Esophagus muscularis mucosa (tissue), 4 donors: ENCODE results near the gene POLE. TPM values are rescaled to one million over a fixed set of nuclear protein-coding genes. Genes with fewer than 3 reads are reported as not detected.

Experiments
- DNase-seq: peaks from one replicate; pipeline ENCODE4 v3.0.0-alpha.2; 2017; ENCODE audit errors: extremely low spot score
- H3K27ac ChIP-seq, 4 donors: fragments of 200-600 bp; sonication (generic); replicated peaks in 1 of 4; 1 replicate in 3 of 4; 2 replicates in 1 of 4; pipeline ENCODE4 v1.5.1; 2016 to 2019; ENCODE audit warnings: mild to moderate bottlenecking in 1 of 4
- H3K27me3 ChIP-seq, 4 donors: fragments of 200-600 bp; sonication (generic); one replicate each; pipeline versions ENCODE4 v1.5.1 to v1.6.0; 2016 to 2019
- H3K36me3 ChIP-seq, 4 donors: fragments of 200-600 bp; sonication (generic); one replicate each; pipeline ENCODE4 v1.5.1; 2016 to 2019
- H3K4me1 ChIP-seq, 4 donors: fragments of 200-600 bp; sonication (generic); one replicate each; pipeline ENCODE4 v1.5.1; 2016 to 2019
- H3K4me3 ChIP-seq, 4 donors: fragments of 200-600 bp; sonication (generic); 1 replicate in 2 of 4; 2 replicates in 2 of 4; pipeline ENCODE4 v1.5.1; 2016 to 2019; ENCODE audit warnings: mild to moderate bottlenecking in 4 of 4, moderate library complexity in 1 of 4
- H3K9me3 ChIP-seq, 4 donors: fragments of 200-600 bp; sonication (generic); 1 replicate in 3 of 4; 2 replicates in 1 of 4; pipeline ENCODE4 v1.5.1; 2016 to 2019
- CTCF ChIP-seq, 3 experiments: fragments of 200-600 bp in 2 of 3; fragments of 450-650 bp in 1 of 3; sonication (generic) in 2 of 3; IDR thresholded peaks; one replicate each; pipeline ENCODE4 v1.5.1; 2017 to 2019; ENCODE audit warnings: antibody characterized with exemption in 3 of 3, mild to moderate bottlenecking in 2 of 3, moderate library complexity in 1 of 3
- EP300 ChIP-seq: sonication (generic); formaldehyde crosslinking; IDR thresholded peaks from one replicate; pipeline ENCODE4 v1.6.1; 2017; ENCODE audit warnings: antibody characterized with exemption
- POLR2A ChIP-seq: fragments of 450-650 bp; IDR thresholded peaks from one replicate; pipeline ENCODE4 v1.6.1; 2017; ENCODE audit warnings: antibody characterized with exemption, moderate library complexity, mild to moderate bottlenecking, low read depth
- POLR2AphosphoS5 ChIP-seq, 2 donors: sonication (generic); formaldehyde crosslinking; IDR thresholded peaks; one replicate each; pipeline ENCODE4 v1.6.1; 2017; ENCODE audit warnings: antibody characterized with exemption in 2 of 2
- WGBS: methylation state at CpG from one replicate; pipeline ENCODE4 v1.1.5; 2018; 5-methylcytosine and 5-hydroxymethylcytosine counted together
- intact Hi-C: fragments of 100-400 bp; cut with DNase I; formaldehyde crosslinking; loops from one replicate; pipeline ENCODE4 v1.15.1; 2023
- total RNA-seq, 4 donors: library from RNA; depleted of rRNA; stranded (reverse); fragments of >200 nt; gene quantifications; one replicate each; pipeline versions ENCODE4 v1.1.0 to v1.2.1, GENCODE V29; 2016

Gene POLE
- total RNA-seq, 4 donors from 2014 or later = 17.2 to 32.4 (median 24.8) TPM

DNA sequence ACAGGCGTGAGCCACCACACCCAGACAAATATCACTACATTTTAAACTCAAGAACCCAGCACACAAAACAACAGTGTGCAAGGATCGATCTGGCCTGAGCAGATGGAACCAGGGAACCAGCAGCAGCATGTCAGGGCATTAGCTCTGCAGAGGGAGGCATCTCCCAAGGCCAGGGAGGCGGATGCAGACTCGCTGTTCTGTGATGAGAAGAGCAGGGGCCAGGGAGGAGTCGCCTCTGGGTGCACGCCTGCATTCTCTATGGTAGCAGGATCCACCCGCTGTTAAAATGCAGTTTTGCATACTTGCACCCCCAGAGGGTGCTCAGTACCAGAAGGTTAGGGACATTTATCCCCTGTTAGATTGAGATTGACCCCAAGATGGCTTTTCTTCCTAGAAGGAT lies 41.4 kb upstream of the POLE start:
- no peak for TF ChIP-seq CTCF (IDR thresholded peaks at IDR 0.05)
- TF ChIP-seq POLR2AphosphoS5 (IDR thresholded peaks at IDR 0.05) = no peak
- no peak for TF ChIP-seq POLR2A
- TF ChIP-seq EP300 = no peak
- Histone ChIP-seq H3K27ac (no peak overlapping the region), H3K9me3 (no peaks in the 10 kb centered on the region), H3K36me3 (peaks cover 86 to 99% (median 95%) of the 10 kb centered on the region in 4 donors), H3K27me3 (no peaks in the 10 kb centered on the region), H3K4me3 (no peak overlapping the region), H3K4me1 (no peaks in the 10 kb centered on the region)
- WGBS = 99% methylated on average over 7 of the region's 7 CpGs
- intact Hi-C loops = no loop called here
- DNase-seq = no peak

- Histone ChIP-seq H3K36me3 (peaks cover 83 to 99% (median 95%) of the 10 kb centered on the region in 4 donors), H3K9me3 (no peaks in the 10 kb centered on the region), H3K4me1 (no peaks in the 10 kb centered on the region), H3K27me3 (no peaks in the 10 kb centered on the region), H3K27ac (no peak overlapping the region), H3K4me3 (no peak overlapping the region)
- intact Hi-C loops = no loop called here
- DNase-seq = no peak
- WGBS = 90% methylated on average over 30 of the region's 37 CpGs
- no peak for TF ChIP-seq POLR2AphosphoS5 (IDR thresholded peaks at IDR 0.05)
- TF ChIP-seq EP300 = no peak
- TF ChIP-seq POLR2A = no peak
- TF ChIP-seq CTCF (IDR thresholded peaks at IDR 0.05) = no peak
Observed at GRCh38 chr12:132727091-132727794, 40.1 kb upstream of the POLE start.

DNA sequence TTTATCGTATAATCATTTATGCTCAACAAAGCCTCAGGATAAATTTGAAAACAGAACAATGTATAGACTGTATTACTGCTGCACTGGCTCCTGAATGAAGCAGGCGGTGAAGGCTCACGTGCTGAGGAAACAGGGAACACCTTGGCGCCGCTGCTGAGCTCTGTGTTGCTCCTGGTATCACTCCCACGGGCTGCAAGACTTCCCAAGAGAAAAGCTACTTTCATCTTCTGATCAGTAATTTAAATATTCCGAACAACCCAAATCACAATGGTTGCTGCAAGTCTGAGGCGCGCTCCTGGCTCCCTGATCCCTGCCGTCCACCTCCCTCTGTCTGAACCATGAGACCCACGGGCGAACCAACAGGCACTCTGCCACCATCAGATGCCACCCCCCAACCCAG lies 39.2 kb upstream of the POLE start:
- H3K36me3 ChIP-seq = peaks cover 81 to 99% (median 95%) of the 10 kb centered on the region in 4 donors
- DNase-seq = no peak
- intact Hi-C loops = no loop called here
- no peaks in the 10 kb centered on the region for H3K9me3 ChIP-seq
- no peak overlapping the region for H3K27ac ChIP-seq
- no peaks in the 10 kb centered on the region for H3K27me3 ChIP-seq
- TF ChIP-seq EP300 (no peak), CTCF (IDR thresholded peaks at IDR 0.05) (no peak), POLR2A (no peak), POLR2AphosphoS5 (IDR thresholded peaks at IDR 0.05) (no peak)
- H3K4me1 ChIP-seq = no peaks in the 10 kb centered on the region
- WGBS = 96% methylated on average over 12 of the region's 12 CpGs
- H3K4me3 ChIP-seq = no peak overlapping the region

GRCh38 chr12:132724506-132725241 lies 37.5 kb upstream of the POLE start:
- DNase-seq = no peak
- no peaks in the 10 kb centered on the region for H3K9me3 ChIP-seq
- H3K4me3 ChIP-seq = no peak overlapping the region
- no peaks in the 10 kb centered on the region for H3K4me1 ChIP-seq
- H3K27ac ChIP-seq = no peak overlapping the region
- TF ChIP-seq CTCF (IDR thresholded peaks at IDR 0.05) (no peak), POLR2AphosphoS5 (IDR thresholded peaks at IDR 0.05) (no peak), EP300 (no peak), POLR2A (no peak)
- H3K36me3 ChIP-seq = peaks cover 77 to 99% (median 95%) of the 10 kb centered on the region in 4 donors
- WGBS = 89% methylated on average over 19 of the region's 30 CpGs
- no peaks in the 10 kb centered on the region for H3K27me3 ChIP-seq
- intact Hi-C loops = no loop called here
